Ishikawa (cell line): ENCODE measurements around the gene GOSR2.

ENCODE experiments used
- CEBPB ChIP-seq: IDR thresholded peaks from 2 replicates; pipeline ENCODE4 v1.6.1; 2012
- CREB1 ChIP-seq: IDR thresholded peaks from 2 replicates; pipeline ENCODE4 v1.6.1; 2012; ENCODE audit warnings: low read depth
- EGR1 ChIP-seq: IDR thresholded peaks from 2 replicates; pipeline ENCODE4 v1.6.1; 2012
- EP300 ChIP-seq: IDR thresholded peaks from 2 replicates; pipeline ENCODE4 v1.6.1; 2012; ENCODE audit warnings: borderline replicate concordance
- FOXM1 ChIP-seq: IDR thresholded peaks from 2 replicates; pipeline ENCODE4 v1.6.1; 2012; ENCODE audit warnings: low read depth, borderline replicate concordance
- MAX ChIP-seq: IDR thresholded peaks from 2 replicates; pipeline ENCODE4 v1.6.1; 2012
- NFIC ChIP-seq: IDR thresholded peaks from 2 replicates; pipeline ENCODE4 v1.6.1; 2012
- RAD21 ChIP-seq: IDR thresholded peaks from 2 replicates; pipeline ENCODE4 v1.6.1; 2012; ENCODE audit warnings: low read depth
- REST ChIP-seq: IDR thresholded peaks from 2 replicates; pipeline ENCODE4 v1.6.1; 2012; ENCODE audit warnings: low read depth, mild to moderate bottlenecking
- TAF1 ChIP-seq: IDR thresholded peaks from 2 replicates; pipeline ENCODE4 v1.6.1; 2012; ENCODE audit warnings: low read depth, mild to moderate bottlenecking
- TCF12 ChIP-seq: IDR thresholded peaks from 2 replicates; pipeline ENCODE4 v1.6.1; 2012; ENCODE audit warnings: low read depth
- USF1 ChIP-seq: IDR thresholded peaks from 2 replicates; pipeline ENCODE4 v1.6.1; 2012
- YY1 ChIP-seq: IDR thresholded peaks from 2 replicates; pipeline ENCODE4 v1.6.1; 2012; ENCODE audit warnings: low read depth

GRCh38 chr17:46984341-46984740, 61.4 kb downstream of the GOSR2 start:
- TF ChIP-seq EP300 (no peak), EGR1 (no peak), FOXM1 (no peak), RAD21 (no peak), REST (no peak), NFIC (no peak), CEBPB (no peak), TAF1 (no peak), USF1 (no peak), CREB1 (no peak), TCF12 (no peak), MAX (no peak), YY1 (no peak)
